Thyroid gland (tissue), 4 donors: ENCODE data around the gene ANAPC16.
"Not testable (repeated sequence)": the region's sequence is repeated elsewhere in the genome, so short reads cannot be mapped to it uniquely, and the experiment has no call there.

Source experiments
- POLR2A ChIP-seq, 2 donors: fragments of 450-650 bp; IDR thresholded peaks; one replicate each; pipeline ENCODE4 v1.6.1; 2017; ENCODE audit warnings: antibody characterized with exemption in 2 of 2, mild to moderate bottlenecking in 2 of 2, moderate library complexity in 1 of 2
- TF ChIP-seq, protein P1 (sequence below), 6 experiments: fragments of 200-600 bp in 3 of 6; fragments of 450-650 bp in 3 of 6; sonication (generic) in 3 of 6; IDR thresholded peaks; one replicate each; pipeline ENCODE4 v1.5.1; 2016 to 2019; ENCODE audit warnings: antibody characterized with exemption in 6 of 6, mild to moderate bottlenecking in 2 of 6, inconsistent platforms in 1 of 6, moderate library complexity in 1 of 6

DNA sequence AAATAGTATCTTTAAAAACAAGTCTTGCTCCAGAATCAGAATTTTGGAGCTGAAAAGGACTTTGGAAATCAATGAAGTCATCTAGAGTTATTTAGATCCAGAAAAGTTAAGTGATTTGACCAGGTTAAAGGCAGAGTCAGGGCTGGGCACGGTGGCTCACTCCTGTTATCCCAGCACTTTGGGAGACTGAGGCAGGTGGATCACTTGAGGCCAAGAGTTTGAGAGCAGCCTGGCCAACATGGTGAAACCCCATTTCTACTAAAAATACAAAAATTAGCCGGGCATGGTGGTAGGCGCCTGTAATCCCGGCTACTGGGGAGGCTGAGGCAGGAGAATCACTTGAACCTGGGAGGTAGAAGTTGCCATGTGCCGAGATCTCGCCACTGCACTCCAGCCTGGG lies 8.4 kb downstream of the ANAPC16 start:
- TF ChIP-seq, protein P1, sequence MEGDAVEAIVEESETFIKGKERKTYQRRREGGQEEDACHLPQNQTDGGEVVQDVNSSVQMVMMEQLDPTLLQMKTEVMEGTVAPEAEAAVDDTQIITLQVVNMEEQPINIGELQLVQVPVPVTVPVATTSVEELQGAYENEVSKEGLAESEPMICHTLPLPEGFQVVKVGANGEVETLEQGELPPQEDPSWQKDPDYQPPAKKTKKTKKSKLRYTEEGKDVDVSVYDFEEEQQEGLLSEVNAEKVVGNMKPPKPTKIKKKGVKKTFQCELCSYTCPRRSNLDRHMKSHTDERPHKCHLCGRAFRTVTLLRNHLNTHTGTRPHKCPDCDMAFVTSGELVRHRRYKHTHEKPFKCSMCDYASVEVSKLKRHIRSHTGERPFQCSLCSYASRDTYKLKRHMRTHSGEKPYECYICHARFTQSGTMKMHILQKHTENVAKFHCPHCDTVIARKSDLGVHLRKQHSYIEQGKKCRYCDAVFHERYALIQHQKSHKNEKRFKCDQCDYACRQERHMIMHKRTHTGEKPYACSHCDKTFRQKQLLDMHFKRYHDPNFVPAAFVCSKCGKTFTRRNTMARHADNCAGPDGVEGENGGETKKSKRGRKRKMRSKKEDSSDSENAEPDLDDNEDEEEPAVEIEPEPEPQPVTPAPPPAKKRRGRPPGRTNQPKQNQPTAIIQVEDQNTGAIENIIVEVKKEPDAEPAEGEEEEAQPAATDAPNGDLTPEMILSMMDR (IDR thresholded peaks at IDR 0.05), result not testable (repeated sequence)
- not testable (repeated sequence) for TF ChIP-seq POLR2A (IDR thresholded peaks at IDR 0.05)
